ENCODE data around the gene ASCC3. TPM values are rescaled to one million over a fixed set of nuclear protein-coding genes. Genes with fewer than 3 reads are reported as not detected.
A peak's percentile ranks its signal among the peaks of the same experiment; 100 is the strongest.

ASCC3 gene
- total and polyA plus RNA-seq, 4 donors, result 12.8 to 32.7 (median 16.4) TPM

GRCh38 chr6:100664274-100665040 lies 216.7 kb downstream of the ASCC3 start:
- no peak overlapping the region for H3K27ac ChIP-seq (ENCODE audit: low read depth in 1 of 2, low read length in 2 of 2)
- no peak for DNase-seq (ENCODE audit: low spot score)
- TF ChIP-seq CTCF (IDR thresholded peaks at IDR 0.05; ENCODE audit: low read depth, low read length, missing input control), result peak; percentile 55
- TF ChIP-seq HNF4A (conservative IDR thresholded peaks at IDR 0.05), result no peak
- peak; percentile 74 to 79 for TF ChIP-seq RAD21 (IDR thresholded peaks at IDR 0.05)
- H3K9ac ChIP-seq (ENCODE audit: low read depth in 1 of 2, low read length in 2 of 2), result no peak overlapping the region
- no peaks in the 10 kb centered on the region for H3K9me3 ChIP-seq (ENCODE audit: control insufficient read depth in 4 of 4, low read length in 3 of 4)
- H3K4me1 ChIP-seq (ENCODE audit: control insufficient read depth in 4 of 4, insufficient read depth in 4 of 4, low read length in 3 of 4), result peaks cover 0 to 5% (median 0%) of the 10 kb centered on the region in 4 donors
- H3K4me3 ChIP-seq (ENCODE audit: low read depth in 1 of 3, low read length in 3 of 3), result no peak overlapping the region
- no peaks in the 10 kb centered on the region for H3K36me3 ChIP-seq (ENCODE audit: control insufficient read depth in 4 of 4, insufficient read depth in 3 of 4, low read depth in 1 of 4, low read length in 3 of 4)
- no peaks in the 10 kb centered on the region for H3K27me3 ChIP-seq (ENCODE audit: control insufficient read depth in 4 of 4, insufficient read depth in 4 of 4, low read length in 3 of 4)

GRCh38 chr6:100663219-100663863 lies 217.8 kb downstream of the ASCC3 start:
- H3K9me3 ChIP-seq (ENCODE audit: control insufficient read depth in 4 of 4, low read length in 3 of 4), result no peaks in the 10 kb centered on the region
- H3K4me1 ChIP-seq (ENCODE audit: control insufficient read depth in 4 of 4, insufficient read depth in 4 of 4, low read length in 3 of 4), result peaks cover 0 to 5% (median 0%) of the 10 kb centered on the region in 4 donors
- H3K4me3 ChIP-seq (ENCODE audit: low read depth in 1 of 3, low read length in 3 of 3), result no peak overlapping the region
- no peak for DNase-seq (ENCODE audit: low spot score)
- H3K27me3 ChIP-seq (ENCODE audit: control insufficient read depth in 4 of 4, insufficient read depth in 4 of 4, low read length in 3 of 4), result no peaks in the 10 kb centered on the region
- no peak overlapping the region for H3K27ac ChIP-seq (ENCODE audit: low read depth in 1 of 2, low read length in 2 of 2)
- no peaks in the 10 kb centered on the region for H3K36me3 ChIP-seq (ENCODE audit: control insufficient read depth in 4 of 4, insufficient read depth in 3 of 4, low read depth in 1 of 4, low read length in 3 of 4)
- no peak for TF ChIP-seq RAD21 (IDR thresholded peaks at IDR 0.05)
- no peak for TF ChIP-seq GABPA (IDR thresholded peaks at IDR 0.05 in 1 of 2, conservative IDR thresholded peaks at IDR 0.05 in 1 of 2)
- no peak for TF ChIP-seq ATF3 (IDR thresholded peaks at IDR 0.05)
- TF ChIP-seq SP1 (IDR thresholded peaks at IDR 0.05), result no peak
- TF ChIP-seq FOXA2 (IDR thresholded peaks at IDR 0.05), result no peak
- TF ChIP-seq MAX (IDR thresholded peaks at IDR 0.05), result no peak
- TF ChIP-seq NR2F2 (IDR thresholded peaks at IDR 0.05), result no peak
- TF ChIP-seq HNF4G (IDR thresholded peaks at IDR 0.05), result no peak
- TF ChIP-seq TAF1 (conservative IDR thresholded peaks at IDR 0.05), result no peak
- no peak for TF ChIP-seq CTCF (IDR thresholded peaks at IDR 0.05; ENCODE audit: low read depth, low read length, missing input control)
- no peak for TF ChIP-seq HNF4A (conservative IDR thresholded peaks at IDR 0.05)
- TF ChIP-seq EGR1 (IDR thresholded peaks at IDR 0.05; ENCODE audit: low read depth in 2 of 2), result no peak
- no peak for TF ChIP-seq RXRA (IDR thresholded peaks at IDR 0.05)
- 93% methylated on average over 5 of the region's 5 CpGs for WGBS
- H3K9ac ChIP-seq (ENCODE audit: low read depth in 1 of 2, low read length in 2 of 2), result no peak overlapping the region

Data from liver (tissue), 9 donors.